ENCODE measurements around the gene WNT3.
"Not testable (repeated sequence)": the region's sequence is repeated elsewhere in the genome, so short reads cannot be mapped to it uniquely, and the experiment has no call there.

The WNT3 gene

GRCh38 chr17:46818316-46818928 lies at the start of gene WNT3:
Gene WNT3 (minus strand): TSS chr17:46818692. CDS start chr17:46818597, 95 bp downstream.
- DNase-seq (ENCODE audit: low read depth), result no peak

GRCh38 chr17:46866747-46867146 lies 48.3 kb upstream of the WNT3 start:
- DNase-seq (ENCODE audit: low read depth), result no peak

- no peak for DNase-seq (ENCODE audit: low read depth)
Observed at GRCh38 chr17:46866325-46866724, 47.8 kb upstream of the WNT3 start.

- peak; percentile 6 for DNase-seq (ENCODE audit: low read depth)
Observed at GRCh38 chr17:46865100-46865499, 46.6 kb upstream of the WNT3 start.

- no peak for DNase-seq (ENCODE audit: low read depth)
Observed at GRCh38 chr17:46863383-46864121, 45.1 kb upstream of the WNT3 start.

- no peak for DNase-seq (ENCODE audit: low read depth)
Observed at GRCh38 chr17:46862949-46863348, 44.5 kb upstream of the WNT3 start.

GRCh38 chr17:46859996-46860395 lies 41.5 kb upstream of the WNT3 start:
- no peak for DNase-seq (ENCODE audit: low read depth)

- no peak for DNase-seq (ENCODE audit: low read depth)
Observed at GRCh38 chr17:46857600-46857999, 39.1 kb upstream of the WNT3 start.

GRCh38 chr17:46854948-46855347 lies 36.5 kb upstream of the WNT3 start:
- DNase-seq (ENCODE audit: low read depth), result no peak

- no peak for DNase-seq (ENCODE audit: low read depth)
Observed at GRCh38 chr17:46854515-46854914, 36.0 kb upstream of the WNT3 start.

GRCh38 chr17:46853896-46854444 lies 35.5 kb upstream of the WNT3 start:
- peak; percentile 82 for DNase-seq (ENCODE audit: low read depth)

GRCh38 chr17:46851029-46851741 lies 32.7 kb upstream of the WNT3 start, which contains the start of gene WNT9B:
Gene WNT9B (plus strand): TSS chr17:46851583. CDS start chr17:46851639, 56 bp downstream.
- no peak for DNase-seq (ENCODE audit: low read depth)

GRCh38 chr17:46850688-46851028 lies 32.2 kb upstream of the WNT3 start:
- DNase-seq (ENCODE audit: low read depth), result no peak

- DNase-seq (ENCODE audit: low read depth), result no peak
Observed at GRCh38 chr17:46848534-46848933, 30.0 kb upstream of the WNT3 start.

- DNase-seq (ENCODE audit: low read depth), result no peak
Observed at GRCh38 chr17:46847204-46848191, 29.0 kb upstream of the WNT3 start.

- DNase-seq (ENCODE audit: low read depth), result no peak
Observed at GRCh38 chr17:46842835-46843234, 24.3 kb upstream of the WNT3 start.

- DNase-seq (ENCODE audit: low read depth), result no peak
Observed at GRCh38 chr17:46841561-46842379, 23.3 kb upstream of the WNT3 start.

- DNase-seq (ENCODE audit: low read depth), result not testable (repeated sequence)
Observed at GRCh38 chr17:46840596-46840995, 22.1 kb upstream of the WNT3 start.

GRCh38 chr17:46839211-46839610 lies 20.7 kb upstream of the WNT3 start:
- no peak for DNase-seq (ENCODE audit: low read depth)

GRCh38 chr17:46837521-46837920 lies 19.0 kb upstream of the WNT3 start:
- DNase-seq (ENCODE audit: low read depth), result no peak

- peak; percentile 56 for DNase-seq (ENCODE audit: low read depth)
Observed at GRCh38 chr17:46836500-46836899, 18.0 kb upstream of the WNT3 start.

All from amniotic epithelial cell (primary cell).